Measurements from ENCODE around the gene EIF3J. TPM values are rescaled to one million over a fixed set of nuclear protein-coding genes. Genes with fewer than 3 reads are reported as not detected.

Gene EIF3J
- polyA plus RNA-seq, 1 experiment: 97.5 TPM

GRCh38 chr15:44606740-44607139, 69.8 kb downstream of the EIF3J start:
- ChIA-PET CTCF (interaction anchor here (1.5 kb wide), 1 partner anchor 131 kb away, joined by 4 read pairs; no protein-coding TSS in a partner anchor), POLR2A (no interaction called here)
- no peak for DNase-seq (ENCODE audit: low read depth, low spot score)
- Histone ChIP-seq H3K9me3 (ENCODE audit: control insufficient read depth, insufficient read depth, low read length) (no peaks in the 10 kb centered on the region), H3K27ac (ENCODE audit: low read depth, low read length) (no peak overlapping the region), H3K27me3 (ENCODE audit: control insufficient read depth, insufficient read depth, low read length) (no peaks in the 10 kb centered on the region), H3K4me3 (ENCODE audit: low read depth, low read length) (no peak overlapping the region)
- TF ChIP-seq, protein P1, sequence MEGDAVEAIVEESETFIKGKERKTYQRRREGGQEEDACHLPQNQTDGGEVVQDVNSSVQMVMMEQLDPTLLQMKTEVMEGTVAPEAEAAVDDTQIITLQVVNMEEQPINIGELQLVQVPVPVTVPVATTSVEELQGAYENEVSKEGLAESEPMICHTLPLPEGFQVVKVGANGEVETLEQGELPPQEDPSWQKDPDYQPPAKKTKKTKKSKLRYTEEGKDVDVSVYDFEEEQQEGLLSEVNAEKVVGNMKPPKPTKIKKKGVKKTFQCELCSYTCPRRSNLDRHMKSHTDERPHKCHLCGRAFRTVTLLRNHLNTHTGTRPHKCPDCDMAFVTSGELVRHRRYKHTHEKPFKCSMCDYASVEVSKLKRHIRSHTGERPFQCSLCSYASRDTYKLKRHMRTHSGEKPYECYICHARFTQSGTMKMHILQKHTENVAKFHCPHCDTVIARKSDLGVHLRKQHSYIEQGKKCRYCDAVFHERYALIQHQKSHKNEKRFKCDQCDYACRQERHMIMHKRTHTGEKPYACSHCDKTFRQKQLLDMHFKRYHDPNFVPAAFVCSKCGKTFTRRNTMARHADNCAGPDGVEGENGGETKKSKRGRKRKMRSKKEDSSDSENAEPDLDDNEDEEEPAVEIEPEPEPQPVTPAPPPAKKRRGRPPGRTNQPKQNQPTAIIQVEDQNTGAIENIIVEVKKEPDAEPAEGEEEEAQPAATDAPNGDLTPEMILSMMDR (IDR thresholded peaks at IDR 0.05; ENCODE audit: low read depth, low read length): no peak

Other genes starting within 250 kb of the EIF3J start
- gene GOLM2, start 248.4 kb upstream of the EIF3J start, polyA plus RNA-seq (2011; rRNA removed): 54.5 and 68.8 TPM in 2 replicates
- 43.8 and 59.6 TPM in 2 replicates for gene CTDSPL2, start 109.5 kb upstream of the EIF3J start, polyA plus RNA-seq (2011; rRNA removed)
- gene SPG11, start 126.5 kb downstream of the EIF3J start, polyA plus RNA-seq (2011; rRNA removed): 39.6 and 48.4 TPM in 2 replicates
- 0.17 and 0.50 TPM in 2 replicates for gene PATL2, start 174.2 kb downstream of the EIF3J start, polyA plus RNA-seq (2011; rRNA removed)
- gene B2M, start 174.4 kb downstream of the EIF3J start, polyA plus RNA-seq (2011; rRNA removed): 5,193 and 5,536 TPM in 2 replicates
- gene TRIM69, start 199.4 kb downstream of the EIF3J start, polyA plus RNA-seq (2011; rRNA removed): 11.9 and 16.4 TPM in 2 replicates